D341Med (cell line): ENCODE data around the gene PTPN23.

Experiments
- DNase-seq: peaks from one replicate; pipeline ENCODE4 v3.0.0; 2012; ENCODE audit warnings: low spot score

PTPN23 gene

DNA sequence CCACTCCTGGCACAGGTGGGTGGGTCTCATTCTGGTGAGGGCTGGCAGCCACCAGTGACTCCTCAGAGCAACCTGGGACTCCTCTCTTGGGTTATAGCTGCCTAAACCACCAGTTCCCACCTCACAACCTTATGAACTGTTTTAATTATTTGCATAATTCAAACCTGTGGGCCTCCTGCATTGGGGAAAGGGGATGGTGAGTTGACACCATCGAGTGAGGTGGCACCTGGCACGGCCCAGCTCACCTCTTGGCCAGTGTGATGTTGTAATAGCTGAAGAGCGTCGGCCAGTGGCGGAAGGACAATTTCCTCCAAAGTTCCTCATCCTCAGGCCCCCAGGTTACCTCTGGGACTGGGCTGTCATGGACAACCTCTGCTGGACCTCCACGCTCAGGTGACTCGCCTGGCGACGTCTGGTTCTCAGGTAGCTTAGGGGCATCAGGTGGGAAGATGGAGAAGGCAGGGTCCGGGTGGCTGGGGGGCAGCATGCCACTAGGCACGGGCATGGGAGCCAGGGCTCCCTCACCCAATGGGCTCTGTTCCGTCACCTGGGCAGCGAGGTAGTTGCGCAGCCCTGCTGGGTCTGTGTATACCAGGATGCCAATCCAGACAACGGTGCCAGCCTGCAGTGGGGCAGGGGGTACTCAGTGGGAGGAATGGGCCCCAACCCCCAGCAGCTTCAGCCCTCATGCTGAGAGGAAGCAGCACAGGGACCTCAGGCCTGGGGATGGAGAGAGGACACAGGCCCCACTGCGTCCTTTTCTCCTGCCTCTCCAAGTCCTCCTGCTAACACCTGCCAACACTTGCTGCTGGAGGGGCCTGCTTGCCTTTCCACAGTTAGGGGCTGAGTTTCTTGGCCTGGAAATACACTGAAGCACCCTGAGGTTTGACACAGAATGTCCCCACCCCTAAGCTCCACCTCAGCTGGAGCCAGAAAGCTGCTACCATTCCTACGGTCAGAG lies 38.5 kb downstream of the PTPN23 start:
- DNase-seq, result peak; percentile 27

DNA sequence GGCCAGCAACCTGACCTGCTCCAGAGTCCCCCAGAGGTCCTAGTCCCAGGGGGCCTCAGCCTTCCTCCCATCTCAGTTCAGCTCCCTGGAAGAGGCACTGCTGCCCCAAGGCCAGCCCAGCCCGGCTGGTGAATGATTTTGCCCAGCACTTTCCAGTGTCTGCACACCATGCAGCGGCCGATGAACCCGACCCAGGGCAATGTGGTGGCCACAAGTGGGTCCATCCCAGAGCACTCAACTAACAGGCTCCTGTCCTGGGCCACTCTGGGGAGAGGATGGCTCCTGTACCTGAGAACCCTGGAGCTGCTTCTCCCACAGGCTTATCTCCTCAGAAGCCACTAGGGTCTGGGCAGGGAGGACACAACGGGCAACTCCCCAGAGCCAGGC lies 39.2 kb downstream of the PTPN23 start:
- peak; percentile 15 for DNase-seq

DNA sequence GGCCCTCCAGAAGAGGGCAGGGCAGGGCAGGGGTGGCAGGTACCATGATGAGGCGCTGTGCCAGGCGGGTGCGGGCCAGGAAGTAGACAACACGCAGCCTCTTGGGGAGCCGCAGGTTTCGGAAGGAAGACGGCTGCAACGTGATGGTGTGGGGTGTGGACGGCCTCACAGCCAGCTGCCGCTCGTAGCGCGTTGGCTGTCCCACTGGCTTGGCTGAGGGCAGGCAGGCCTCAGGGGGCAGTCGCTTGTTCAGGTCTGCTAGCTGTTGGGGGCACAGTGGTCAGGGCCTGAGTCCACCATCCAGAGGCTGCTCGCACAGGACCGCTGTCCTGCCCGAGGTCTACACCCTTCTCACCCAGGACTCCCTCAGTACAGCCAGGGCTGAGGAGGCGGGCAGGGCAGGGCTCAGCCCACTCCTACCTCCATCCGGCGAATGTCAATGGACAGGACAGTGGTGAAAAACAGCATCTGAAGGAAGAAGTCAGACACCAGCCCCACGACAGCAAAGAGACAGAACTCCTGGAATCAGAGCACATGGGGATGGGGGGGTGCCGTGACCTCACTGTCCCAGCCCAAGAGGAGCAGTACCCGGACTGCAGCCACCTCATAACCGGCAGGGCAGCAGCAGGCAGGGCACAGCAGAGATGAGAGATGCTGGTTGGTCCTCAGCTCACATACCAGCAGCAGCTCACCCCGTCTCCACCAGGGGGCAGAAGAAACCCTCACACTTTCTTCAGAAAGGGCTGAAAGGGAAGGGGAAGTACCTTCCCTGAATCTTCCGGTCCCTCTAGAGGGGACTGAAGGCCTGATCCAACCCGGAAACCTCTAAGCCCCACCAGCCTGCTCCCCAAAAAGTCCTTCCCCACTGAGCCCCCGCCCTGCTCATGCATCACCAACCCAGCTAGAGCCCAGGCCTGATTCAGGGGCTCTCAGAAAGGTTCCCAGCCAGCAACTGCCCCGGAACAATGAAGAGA lies 40.0 kb downstream of the PTPN23 start:
- DNase-seq, result peak; percentile 88

DNA sequence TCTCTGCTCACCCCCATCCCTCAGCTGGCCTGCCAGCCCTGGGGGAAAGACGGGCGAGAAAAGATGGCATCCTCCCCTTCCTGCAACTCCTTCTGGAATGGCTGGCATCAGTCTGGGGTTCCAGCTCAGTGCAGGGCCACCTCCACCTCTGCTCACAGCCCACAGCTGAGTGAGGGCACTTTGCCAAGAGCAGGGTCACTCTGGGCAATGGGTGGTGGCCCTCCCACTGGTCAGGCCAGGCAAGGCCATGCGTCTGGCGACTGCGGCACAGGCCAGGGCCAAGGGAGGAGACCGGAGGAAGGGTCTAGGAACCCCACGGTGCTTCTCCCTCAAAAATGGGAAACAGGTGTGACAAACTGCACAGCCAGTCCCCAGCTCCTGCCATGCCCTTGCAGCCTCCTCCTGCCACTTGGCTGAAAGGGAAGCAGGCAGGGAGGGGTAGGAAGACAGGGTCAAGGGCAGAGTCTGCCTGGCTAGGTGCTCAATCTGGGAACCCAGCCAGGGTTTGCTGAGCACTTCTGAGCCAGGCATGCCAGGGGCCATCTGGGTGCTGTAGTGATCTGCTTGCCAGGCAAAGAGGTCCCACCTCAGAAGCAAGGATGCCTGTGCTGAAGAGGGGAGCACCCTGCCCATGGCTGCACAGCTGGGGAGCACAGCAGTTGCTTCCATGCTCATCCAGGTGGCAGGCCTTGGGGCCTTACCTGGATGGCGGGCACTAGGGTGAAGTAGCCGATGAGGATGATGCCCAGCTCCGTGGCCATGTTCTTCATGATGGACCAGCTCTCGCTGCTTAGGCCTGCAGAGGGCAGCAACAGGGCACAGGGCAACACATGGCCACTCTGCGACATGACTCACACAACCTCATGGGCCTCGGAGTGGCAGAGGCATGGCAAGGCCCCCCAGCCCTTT lies 41.2 kb downstream of the PTPN23 start:
- DNase-seq, result peak; percentile 65

DNA sequence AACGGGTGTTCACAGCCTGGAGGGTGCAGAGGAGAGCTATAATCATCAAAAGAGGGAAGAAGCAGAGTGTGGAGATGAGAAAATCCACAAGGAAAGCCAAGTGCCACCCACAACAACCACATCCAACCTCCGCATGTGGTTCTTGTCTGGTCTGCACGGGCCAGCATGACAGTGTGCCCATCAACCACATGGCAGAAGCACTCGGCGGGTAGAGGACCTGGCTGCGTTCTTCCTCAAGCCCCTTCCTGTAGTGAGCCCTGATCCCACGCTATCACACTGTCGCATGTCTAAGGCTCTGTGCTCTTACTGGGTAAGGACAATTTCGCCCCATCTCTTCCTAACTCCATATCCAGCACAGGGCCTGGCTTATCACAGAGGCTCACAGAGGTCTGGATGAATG lies 41.9 kb downstream of the PTPN23 start:
- no peak for DNase-seq

DNA sequence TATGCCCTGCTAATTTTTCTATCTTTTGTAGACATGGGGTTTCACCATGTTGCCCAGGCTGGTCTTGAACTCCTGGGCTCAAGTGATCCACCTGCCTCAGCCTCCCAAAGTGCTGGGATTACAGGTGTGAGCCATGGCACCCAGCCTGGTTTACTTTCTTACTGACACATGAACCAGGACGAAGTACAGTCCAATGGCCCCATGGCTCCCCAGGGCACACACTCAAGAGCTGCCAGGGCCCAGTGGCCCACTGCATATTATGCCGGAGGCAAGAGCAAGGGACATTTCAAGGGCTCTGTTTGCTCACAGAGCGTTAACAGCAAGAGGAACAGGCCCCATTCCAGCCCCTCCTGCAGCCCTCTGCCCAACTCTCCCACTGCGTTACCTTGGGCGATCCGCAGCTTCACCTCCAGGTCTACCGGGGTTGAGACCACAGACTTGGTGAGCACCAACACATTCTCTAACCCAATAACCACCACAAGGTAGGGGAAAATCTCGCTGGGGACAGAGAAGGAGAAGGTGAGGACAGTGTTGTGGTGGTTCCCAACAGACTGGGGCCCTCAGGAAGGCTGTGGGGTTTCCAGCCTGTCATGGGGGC lies 42.8 kb downstream of the PTPN23 start:
- DNase-seq, result no peak

DNA sequence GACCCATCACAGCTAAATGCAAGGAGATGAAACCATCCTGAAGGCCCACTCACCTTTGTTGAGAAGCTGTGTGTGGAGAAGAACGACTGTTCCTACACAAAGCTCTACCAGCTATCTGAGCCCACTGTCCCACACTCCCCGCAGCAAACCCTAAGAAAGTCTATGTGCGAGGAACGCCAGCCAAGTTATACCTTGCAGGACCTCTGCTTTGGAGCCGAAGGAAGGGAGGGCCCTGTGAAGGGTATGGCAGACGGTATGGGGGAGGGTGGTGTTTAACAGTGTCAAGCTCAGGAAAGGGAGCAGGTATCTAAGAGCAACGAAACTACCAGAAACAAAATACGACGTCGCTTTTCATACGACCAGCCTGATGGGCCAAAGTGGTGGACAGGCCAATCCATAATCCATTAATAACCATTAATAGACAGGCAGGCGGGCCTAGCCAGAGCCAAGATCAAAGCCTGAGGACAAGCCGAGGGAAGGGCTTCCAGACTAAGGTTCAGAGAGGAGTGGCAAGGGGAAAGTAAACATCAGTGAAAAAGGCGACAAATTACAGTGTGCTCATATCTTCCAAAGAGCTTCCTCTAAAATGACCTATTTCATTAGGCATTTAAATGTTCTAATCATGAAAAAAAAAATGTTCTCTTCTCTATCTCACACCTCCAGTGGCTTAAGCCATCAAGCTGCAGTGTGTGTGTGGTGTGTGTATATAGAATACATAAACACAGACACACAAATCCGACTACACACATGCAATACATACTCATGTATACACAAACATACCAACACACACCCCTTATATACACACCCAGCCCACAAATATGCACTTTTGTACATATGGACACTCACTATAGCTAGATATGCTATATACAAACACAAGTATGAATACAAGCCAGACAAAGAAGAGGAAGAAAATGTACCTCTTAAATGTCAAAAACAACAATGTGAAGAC lies 43.9 kb downstream of the PTPN23 start:
- DNase-seq, result no peak

DNA sequence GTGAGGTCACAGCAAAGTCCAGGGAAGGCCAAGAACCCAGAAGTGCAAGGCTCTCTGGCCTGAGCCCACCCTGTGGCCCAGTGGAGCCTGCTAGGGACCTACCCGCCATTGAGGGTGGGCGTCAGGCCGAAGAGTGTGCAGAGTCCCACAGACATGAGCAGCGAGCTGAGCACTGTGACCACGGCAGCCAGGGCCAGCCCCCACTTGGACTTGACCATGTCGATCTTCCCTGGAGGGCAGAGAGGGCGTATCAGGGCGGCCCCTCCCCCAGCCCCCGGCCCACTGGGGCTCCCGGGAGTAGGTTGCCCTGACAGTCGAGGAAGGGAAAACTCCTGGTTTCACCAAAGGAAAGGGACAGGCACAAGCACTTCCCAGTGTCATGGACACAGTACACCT lies 44.6 kb downstream of the PTPN23 start:
- DNase-seq, result peak; percentile 25

DNA sequence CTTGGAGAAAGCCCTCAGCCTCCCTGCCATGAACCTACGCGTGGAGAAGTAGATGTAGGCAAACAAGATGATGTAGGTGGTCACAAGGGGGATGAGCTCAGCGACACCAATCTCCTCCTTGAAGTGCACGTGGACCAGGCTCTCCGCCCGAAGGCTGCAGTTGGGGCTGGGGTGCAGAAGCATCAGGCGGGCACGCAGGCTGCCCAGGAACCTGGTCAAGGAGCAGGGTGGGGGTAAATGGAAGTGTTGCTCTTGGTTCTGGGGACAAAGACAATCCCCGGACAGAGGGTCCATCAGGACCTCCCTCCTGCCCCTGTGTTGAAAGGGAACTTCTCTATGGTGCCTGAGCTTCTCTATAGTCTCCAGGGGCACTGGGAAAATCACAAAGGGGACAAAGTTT lies 45.1 kb downstream of the PTPN23 start:
- peak; percentile 21 for DNase-seq

DNA sequence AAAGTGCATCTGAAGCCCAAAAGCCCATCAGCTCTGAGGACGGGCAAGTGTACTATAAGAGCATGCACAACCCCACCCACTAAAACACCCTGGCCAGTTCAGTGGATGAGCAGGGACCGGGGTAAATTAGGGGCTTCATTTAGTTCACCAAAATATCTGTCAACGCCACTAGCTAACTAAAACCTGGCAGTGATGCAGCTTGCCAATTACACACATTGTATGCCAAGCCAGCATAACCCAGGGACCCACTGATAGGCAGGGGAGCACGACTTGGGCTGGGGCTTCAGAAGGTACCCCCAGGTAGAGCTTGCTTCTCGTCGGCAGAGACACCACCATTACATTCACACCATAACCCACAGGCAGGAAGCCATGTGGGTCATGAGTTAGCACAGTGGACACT lies 47.0 kb downstream of the PTPN23 start:
- DNase-seq, result no peak

DNA sequence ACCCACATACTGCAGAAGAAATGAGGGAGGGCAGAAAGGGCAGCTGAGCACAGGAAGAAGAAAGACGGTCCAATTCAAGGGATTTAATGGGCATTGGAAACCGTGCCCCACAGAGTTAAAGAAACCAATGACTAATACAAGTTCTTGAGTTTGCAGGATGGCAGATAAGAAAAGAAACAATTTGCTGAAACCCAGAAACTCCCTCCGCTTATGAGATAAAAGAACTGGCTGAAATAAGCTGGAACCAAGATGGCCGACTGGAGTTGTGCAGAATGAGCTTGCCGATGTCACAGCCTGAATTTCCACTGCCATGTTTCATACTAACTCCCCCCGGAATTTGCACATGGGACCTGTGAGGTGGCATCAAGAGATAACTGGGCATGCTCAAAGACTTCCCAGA lies 47.8 kb downstream of the PTPN23 start:
- no peak for DNase-seq

DNA sequence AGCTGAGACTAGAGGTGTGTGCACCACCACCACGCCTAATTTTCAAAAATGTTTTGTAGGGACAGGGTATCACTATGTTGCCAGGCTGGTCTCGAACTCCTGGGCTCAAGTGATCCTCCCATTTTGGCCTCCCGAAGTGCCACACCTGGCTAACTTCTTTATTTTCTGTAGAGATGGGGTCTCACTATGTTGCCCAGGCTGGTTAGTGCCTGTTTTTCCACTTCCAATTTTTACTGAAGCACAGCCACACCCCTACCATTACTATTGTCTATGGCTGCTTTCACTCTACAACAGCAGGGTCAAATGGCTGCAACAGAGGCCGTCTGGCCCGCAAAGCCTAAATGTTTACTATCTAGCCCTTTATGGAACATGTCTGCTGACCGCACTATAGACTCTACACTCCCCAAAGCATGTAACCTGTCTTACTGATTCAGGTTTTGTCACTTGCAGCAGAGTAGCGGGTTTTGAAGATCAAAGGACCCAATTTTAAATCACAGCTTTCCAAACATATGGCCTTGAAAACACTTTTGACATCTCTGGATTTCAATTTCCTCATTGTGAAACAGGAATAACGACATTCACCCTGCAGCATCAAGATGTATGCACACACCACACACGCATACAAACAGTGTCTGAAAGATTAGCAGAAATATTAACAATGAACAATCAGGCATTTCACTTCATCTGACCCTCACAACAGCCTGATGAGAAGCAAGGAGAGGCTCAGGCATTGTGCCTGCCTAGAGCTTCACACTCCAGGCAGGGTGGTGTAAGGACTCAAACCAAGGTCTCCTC lies 48.9 kb downstream of the PTPN23 start:
- DNase-seq, result no peak

DNA sequence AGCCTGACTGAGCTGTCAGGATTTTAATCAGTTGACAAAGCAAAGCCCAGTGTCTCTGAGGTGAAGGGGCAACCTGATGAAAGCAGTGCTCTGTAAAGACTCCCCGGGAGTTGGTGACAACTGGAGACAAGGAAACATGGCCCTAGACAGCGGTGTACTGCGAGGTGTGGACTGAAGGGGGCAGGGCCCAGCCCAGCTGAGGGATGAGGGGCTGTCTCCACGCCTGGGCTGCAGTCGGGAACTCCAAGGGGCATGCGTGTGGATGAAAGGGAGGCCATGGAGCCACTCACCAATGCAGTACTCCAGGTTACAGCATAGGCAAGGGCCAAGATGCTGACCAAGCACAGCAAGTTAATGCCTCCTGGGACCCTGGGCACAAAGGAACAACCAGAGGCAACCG lies 49.8 kb downstream of the PTPN23 start:
- no peak for DNase-seq

DNA sequence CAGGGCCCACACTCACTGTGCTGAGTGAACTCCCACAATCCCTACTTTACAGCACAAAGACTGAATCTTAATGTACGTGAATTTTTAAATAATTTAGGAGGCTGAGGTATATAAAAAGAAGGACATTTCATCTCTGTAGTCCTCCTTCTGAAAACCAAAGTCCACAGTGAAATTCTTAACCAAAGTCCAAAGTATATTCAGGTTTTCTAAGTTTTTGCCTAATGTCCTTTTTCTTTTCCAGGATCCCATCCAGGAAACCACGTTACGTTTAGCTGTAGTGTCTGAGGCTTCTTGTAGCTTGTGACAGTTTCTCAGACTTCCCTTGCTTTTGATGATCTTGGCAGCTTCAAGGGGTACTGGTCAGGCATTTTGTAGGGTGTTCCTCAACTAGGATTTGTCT lies 50.4 kb downstream of the PTPN23 start:
- DNase-seq, result no peak

DNA sequence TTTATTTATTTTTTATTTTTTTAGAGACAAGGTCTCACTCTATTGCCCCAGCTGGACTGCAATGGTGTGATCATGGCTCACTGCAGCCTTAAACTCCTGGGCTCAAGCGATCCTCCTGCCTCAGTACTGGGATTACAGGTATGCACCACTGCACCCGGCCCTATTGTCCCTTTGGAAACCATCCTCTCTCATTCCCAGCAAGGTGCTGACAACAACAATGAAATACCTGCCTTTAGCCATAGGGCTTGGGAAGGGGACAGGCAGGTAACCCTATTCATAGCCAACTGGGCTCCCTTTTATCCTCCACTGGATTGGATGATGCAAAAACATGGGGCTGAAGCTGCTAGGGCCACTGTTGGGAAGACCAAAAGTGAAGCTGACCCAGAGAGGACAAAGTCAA lies 51.9 kb downstream of the PTPN23 start:
- no peak for DNase-seq

DNA sequence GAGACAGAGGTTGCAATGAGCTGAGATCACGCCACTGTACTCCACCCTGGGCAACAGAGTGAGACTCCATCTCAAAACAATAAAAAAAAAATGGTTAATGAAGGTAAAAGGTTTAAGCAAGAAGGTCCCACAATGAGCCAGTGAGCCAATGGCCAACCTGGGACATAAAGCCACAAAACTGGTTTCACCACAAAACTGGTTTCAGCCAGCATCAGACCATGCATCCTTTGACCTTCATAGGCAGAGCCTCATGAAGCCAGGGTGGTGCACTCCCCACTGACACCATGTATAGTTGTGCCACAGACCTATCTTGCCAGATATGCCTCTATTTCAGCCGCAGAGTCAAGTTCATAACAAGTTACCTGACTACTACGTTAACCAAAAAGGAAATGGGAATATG lies 53.0 kb downstream of the PTPN23 start:
- DNase-seq, result no peak

DNA sequence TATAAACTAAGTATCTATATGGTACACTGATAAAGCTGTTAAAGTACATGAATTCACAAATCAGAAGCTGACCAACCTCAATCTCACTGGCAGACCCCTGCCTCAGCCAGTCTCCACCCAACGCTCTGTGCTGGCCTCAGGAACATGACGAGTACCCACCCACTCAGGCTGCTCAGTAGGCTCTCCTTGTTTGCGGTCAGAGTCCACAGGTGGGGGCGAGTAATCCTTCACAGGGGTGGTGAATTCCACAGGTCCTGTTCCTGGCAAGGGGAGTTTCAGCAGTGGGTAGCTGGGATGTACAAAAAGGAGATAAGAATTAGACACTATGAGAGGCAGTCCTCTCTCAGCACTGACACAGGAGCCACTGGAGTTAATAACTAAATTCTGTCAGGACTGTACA lies 54.0 kb downstream of the PTPN23 start:
- DNase-seq, result no peak

DNA sequence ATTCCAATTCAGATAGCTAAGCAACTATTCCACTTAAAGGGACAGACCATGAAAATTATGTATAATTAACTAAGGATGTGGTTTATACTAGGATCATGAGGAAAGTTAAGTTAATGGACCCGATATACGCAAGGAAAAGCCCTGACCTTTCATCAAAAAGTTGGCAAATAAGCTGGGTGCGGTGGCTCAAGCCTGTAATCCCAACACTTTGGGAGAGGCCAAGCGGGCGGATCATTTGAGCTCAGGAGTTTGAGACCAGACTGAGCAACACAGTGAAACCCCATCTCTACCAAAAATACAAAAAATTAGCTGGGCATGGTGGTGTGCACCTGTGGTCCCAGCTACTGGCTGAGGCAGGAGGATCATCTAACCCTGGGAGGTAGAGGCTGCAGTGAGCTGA lies 55.4 kb downstream of the PTPN23 start:
- DNase-seq, result no peak

DNA sequence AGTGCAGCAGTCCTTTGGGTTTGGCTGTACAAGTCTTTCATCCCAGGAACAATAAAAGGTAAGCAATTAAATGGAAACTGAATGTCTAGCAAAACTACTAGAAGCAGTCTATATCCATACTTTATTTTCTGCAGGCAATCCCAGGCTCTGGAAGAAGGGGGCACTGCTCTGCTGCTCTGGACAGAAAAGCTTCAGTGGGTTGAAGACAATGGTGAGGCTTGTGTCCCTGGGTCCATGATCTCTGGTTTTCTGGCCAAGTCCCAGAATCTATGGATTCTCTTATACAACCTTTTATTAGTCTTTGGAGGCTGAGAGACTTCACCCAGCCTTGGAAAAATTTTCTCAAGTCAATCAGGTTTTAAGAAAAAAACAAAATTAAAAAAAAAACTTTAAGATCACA lies 59.3 kb downstream of the PTPN23 start:
- peak; percentile 66 for DNase-seq
